Chondrocyte (in vitro differentiated cells): ENCODE results near the gene ANXA5. TPM values are rescaled to one million over a fixed set of nuclear protein-coding genes. Genes with fewer than 3 reads are reported as not detected.

Source experiments
- DNase-seq: peaks from one replicate; pipeline ENCODE4 v3.0.0; 2021; ENCODE audit warnings: mixed read lengths, low spot score
- H3K27ac Mint-ChIP-seq: one replicate; pipeline ENCODE4 v1.8.0; 2021; ENCODE audit warnings: mild to moderate bottlenecking, moderate library complexity, mixed read lengths; ENCODE audit not compliant: unreplicated experiment
- H3K27me3 Mint-ChIP-seq: 2 replicates; pipeline ENCODE4 v1.8.0; 2021; ENCODE audit warnings: low read depth, mixed read lengths
- H3K36me3 Mint-ChIP-seq: 2 replicates; pipeline ENCODE4 v1.8.0; 2021; ENCODE audit warnings: low read depth, mixed read lengths
- H3K4me1 Mint-ChIP-seq: 2 replicates; pipeline ENCODE4 v1.8.0; 2021; ENCODE audit warnings: low read depth, mild to moderate bottlenecking, mixed read lengths
- H3K4me3 Mint-ChIP-seq: one replicate; pipeline ENCODE4 v1.8.0; 2021; ENCODE audit warnings: mild to moderate bottlenecking, moderate library complexity, mixed read lengths; ENCODE audit not compliant: unreplicated experiment
- H3K9me3 Mint-ChIP-seq: 2 replicates; pipeline ENCODE4 v1.8.0; 2021; ENCODE audit warnings: low read depth, mixed read lengths
- total RNA-seq: library from RNA; stranded (reverse); gene quantifications from 3 replicates; pipeline ENCODE4 v1.2.1, GENCODE V29; 2021
- TF ChIP-seq, protein P1 (sequence below): fragments of 200-600 bp; sonication (generic); IDR thresholded peaks from 2 replicates; pipeline ENCODE4 v1.5.0; 2021; ENCODE audit warnings: antibody characterized with exemption, mild to moderate bottlenecking, moderate library complexity

Gene ANXA5
- total RNA-seq, 1 donor from 2014 or later, result 585 TPM

DNA sequence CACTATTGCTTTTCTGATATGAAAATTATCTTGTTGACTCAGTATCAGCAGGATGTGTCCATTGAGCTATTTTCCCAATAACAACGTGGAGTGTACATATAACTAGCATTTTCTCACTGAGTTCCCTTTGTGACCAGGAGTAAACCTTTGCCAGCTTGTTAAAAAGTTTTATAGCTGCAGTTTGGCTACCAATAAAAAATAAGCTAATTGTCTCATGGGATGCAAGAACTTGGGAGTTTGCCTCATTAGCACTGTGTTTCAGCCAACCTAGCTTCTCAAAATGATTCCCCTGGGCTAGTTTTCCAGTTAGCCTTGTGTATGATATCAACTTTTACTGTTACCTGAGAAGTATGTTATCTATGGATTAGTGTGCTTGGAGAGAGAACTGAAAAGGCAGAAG lies 24.9 kb upstream of the ANXA5 start:
- H3K9me3 Mint-ChIP-seq, result no peaks in the 10 kb centered on the region
- no peaks in the 10 kb centered on the region for H3K27me3 Mint-ChIP-seq
- TF ChIP-seq, protein P1, sequence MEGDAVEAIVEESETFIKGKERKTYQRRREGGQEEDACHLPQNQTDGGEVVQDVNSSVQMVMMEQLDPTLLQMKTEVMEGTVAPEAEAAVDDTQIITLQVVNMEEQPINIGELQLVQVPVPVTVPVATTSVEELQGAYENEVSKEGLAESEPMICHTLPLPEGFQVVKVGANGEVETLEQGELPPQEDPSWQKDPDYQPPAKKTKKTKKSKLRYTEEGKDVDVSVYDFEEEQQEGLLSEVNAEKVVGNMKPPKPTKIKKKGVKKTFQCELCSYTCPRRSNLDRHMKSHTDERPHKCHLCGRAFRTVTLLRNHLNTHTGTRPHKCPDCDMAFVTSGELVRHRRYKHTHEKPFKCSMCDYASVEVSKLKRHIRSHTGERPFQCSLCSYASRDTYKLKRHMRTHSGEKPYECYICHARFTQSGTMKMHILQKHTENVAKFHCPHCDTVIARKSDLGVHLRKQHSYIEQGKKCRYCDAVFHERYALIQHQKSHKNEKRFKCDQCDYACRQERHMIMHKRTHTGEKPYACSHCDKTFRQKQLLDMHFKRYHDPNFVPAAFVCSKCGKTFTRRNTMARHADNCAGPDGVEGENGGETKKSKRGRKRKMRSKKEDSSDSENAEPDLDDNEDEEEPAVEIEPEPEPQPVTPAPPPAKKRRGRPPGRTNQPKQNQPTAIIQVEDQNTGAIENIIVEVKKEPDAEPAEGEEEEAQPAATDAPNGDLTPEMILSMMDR, result no peak
- H3K36me3 Mint-ChIP-seq, result no peaks in the 10 kb centered on the region
- no peak overlapping the region for H3K27ac Mint-ChIP-seq
- DNase-seq, result no peak
- H3K4me1 Mint-ChIP-seq, result peaks cover 15% of the 10 kb centered on the region
- no peak overlapping the region for H3K4me3 Mint-ChIP-seq

GRCh38 chr4:121720109-121720508 lies 23.3 kb upstream of the ANXA5 start:
- TF ChIP-seq, protein P1, result no peak
- Mint-ChIP-seq H3K4me3 (no peak overlapping the region), H3K36me3 (peaks cover 1% of the 10 kb centered on the region), H3K9me3 (peaks cover 8% of the 10 kb centered on the region), H3K4me1 (peaks cover 13% of the 10 kb centered on the region), H3K27ac (no peak overlapping the region), H3K27me3 (no peaks in the 10 kb centered on the region)
- DNase-seq, result no peak

- TF ChIP-seq, protein P1, result no peak
- Mint-ChIP-seq H3K27ac (no peak overlapping the region), H3K9me3 (peaks cover 8% of the 10 kb centered on the region), H3K36me3 (peaks cover 1% of the 10 kb centered on the region), H3K4me3 (no peak overlapping the region), H3K27me3 (no peaks in the 10 kb centered on the region), H3K4me1 (peaks cover 13% of the 10 kb centered on the region)
- no peak for DNase-seq
Observed at GRCh38 chr4:121717680-121718237, 21.0 kb upstream of the ANXA5 start.

DNA sequence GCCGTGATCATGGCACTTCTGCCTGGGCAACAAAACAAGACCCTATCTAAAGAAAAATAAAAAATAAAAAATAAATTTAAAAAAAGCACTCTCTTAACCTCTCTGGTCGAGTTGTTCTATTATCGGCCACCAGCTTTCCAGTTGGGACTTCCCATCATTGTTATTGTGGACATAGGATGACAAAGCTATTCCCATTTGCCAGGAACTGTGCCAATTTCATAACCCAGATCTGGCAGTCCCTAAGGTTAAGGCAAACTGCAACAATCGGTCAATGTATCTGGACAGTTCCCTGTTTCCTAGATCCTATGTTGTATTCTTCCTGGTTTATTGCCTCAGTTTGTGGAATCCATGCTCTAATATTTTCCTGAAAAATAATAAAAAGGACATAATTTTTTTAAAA lies 17.8 kb upstream of the ANXA5 start:
- DNase-seq, result no peak
- H3K36me3 Mint-ChIP-seq, result peaks cover 1% of the 10 kb centered on the region
- H3K4me1 Mint-ChIP-seq, result peaks cover 37% of the 10 kb centered on the region
- H3K27ac Mint-ChIP-seq, result no peak overlapping the region
- no peaks in the 10 kb centered on the region for H3K27me3 Mint-ChIP-seq
- H3K4me3 Mint-ChIP-seq, result no peak overlapping the region
- H3K9me3 Mint-ChIP-seq, result peaks cover 8% of the 10 kb centered on the region
- TF ChIP-seq, protein P1, result no peak

GRCh38 chr4:121712783-121713182 lies 16.0 kb upstream of the ANXA5 start:
- Mint-ChIP-seq H3K9me3 (peaks cover 8% of the 10 kb centered on the region), H3K36me3 (peaks cover 1% of the 10 kb centered on the region), H3K4me3 (no peak overlapping the region), H3K27ac (no peak overlapping the region), H3K4me1 (peaks cover 31% of the 10 kb centered on the region), H3K27me3 (no peaks in the 10 kb centered on the region)
- DNase-seq, result no peak
- TF ChIP-seq, protein P1, result no peak
